OCI-LY1 (cell line): ENCODE data around the gene ST6GALNAC2.

Experiments
- H2AFZ ChIP-seq: fragments of 200-600 bp; sonication (generic), shearing (Covaris generic); 2 replicates; pipeline ENCODE4 v1.6.0; 2014; ENCODE audit warnings: antibody characterized with exemption, mild to moderate bottlenecking, low read length
- H3F3A ChIP-seq: fragments of 200-600 bp; sonication (generic), shearing (Covaris generic); 2 replicates; pipeline ENCODE4 v1.6.0; 2014; ENCODE audit warnings: mild to moderate bottlenecking, antibody characterized with exemption, low read length, moderate library complexity; ENCODE audit not compliant: insufficient read depth
- H3K27ac ChIP-seq: fragments of 200-600 bp; sonication (generic); 2 replicates; pipeline ENCODE4 v1.5.1; 2014; ENCODE audit warnings: low read length, mixed run types, mild to moderate bottlenecking, low read depth; ENCODE audit not compliant: poor library complexity, severe bottlenecking
- H3K27me3 ChIP-seq: fragments of 200-600 bp; sonication (generic); 2 replicates; pipeline ENCODE4 v1.6.0; 2014; ENCODE audit warnings: antibody characterized with exemption, mild to moderate bottlenecking, low read length, moderate library complexity; ENCODE audit not compliant: insufficient read depth
- H3K36me3 ChIP-seq: fragments of 200-600 bp; sonication (generic); 2 replicates; pipeline ENCODE4 v1.6.1; 2014; ENCODE audit warnings: mild to moderate bottlenecking, antibody characterized with exemption, low read length, moderate library complexity, mixed read lengths; ENCODE audit not compliant: insufficient read depth
- H3K4me1 ChIP-seq: fragments of 200-600 bp; sonication (generic); 2 replicates; pipeline ENCODE4 v1.5.1; 2014; ENCODE audit warnings: mild to moderate bottlenecking, low read length, moderate library complexity; ENCODE audit not compliant: insufficient read depth, severe bottlenecking
- H3K4me2 ChIP-seq: fragments of 200-600 bp; sonication (generic), shearing (Covaris generic); 2 replicates; pipeline ENCODE4 v1.6.1; 2014; ENCODE audit warnings: low read length
- H3K4me3 ChIP-seq: fragments of 200-600 bp; sonication (generic); 2 replicates; pipeline ENCODE4 v1.5.1; 2014; ENCODE audit warnings: low read length, low read depth, mild to moderate bottlenecking, mixed read lengths; ENCODE audit not compliant: poor library complexity, severe bottlenecking
- H3K79me2 ChIP-seq: fragments of 200-600 bp; shearing (Covaris generic); 2 replicates; pipeline ENCODE4 v1.6.1; 2016; ENCODE audit warnings: mixed run types, low read length, mixed read lengths; ENCODE audit not compliant: insufficient read depth
- H3K9ac ChIP-seq: fragments of 200-600 bp; sonication (generic), shearing (Covaris generic); 2 replicates; pipeline ENCODE4 v1.6.1; 2014; ENCODE audit warnings: mild to moderate bottlenecking, low read length, mixed read lengths
- H3K9me2 ChIP-seq: fragments of 200-600 bp; sonication (generic), shearing (Covaris generic); 2 replicates; pipeline ENCODE4 v1.6.1; 2014; ENCODE audit warnings: low read depth, mild to moderate bottlenecking, low read length, mixed read lengths
- H3K9me3 ChIP-seq: fragments of 200-600 bp; shearing (Covaris generic); 2 replicates; pipeline ENCODE4 v1.6.1; 2014; ENCODE audit warnings: low read length, mixed read lengths
- H4K20me1 ChIP-seq: fragments of 200-600 bp; sonication (generic), shearing (Covaris generic); 2 replicates; pipeline ENCODE4 v1.6.0; 2016; ENCODE audit warnings: mild to moderate bottlenecking, low read length; ENCODE audit not compliant: insufficient read depth
- EZH2 ChIP-seq: fragments of 200-600 bp; sonication (generic), shearing (Covaris generic); IDR thresholded peaks from 2 replicates; pipeline ENCODE4 v1.8.0; 2017; ENCODE audit warnings: borderline replicate concordance, mixed run types, mild to moderate bottlenecking, antibody characterized with exemption, low read length, moderate library complexity, mixed read lengths
- TF ChIP-seq, protein P1 (sequence below): fragments of 200-600 bp; sonication (generic), shearing (Covaris generic); IDR thresholded peaks from 2 replicates; pipeline ENCODE4 v1.5.1; 2017; ENCODE audit warnings: mild to moderate bottlenecking, antibody characterized with exemption, low read length, moderate library complexity, mixed read lengths

Gene ST6GALNAC2

DNA sequence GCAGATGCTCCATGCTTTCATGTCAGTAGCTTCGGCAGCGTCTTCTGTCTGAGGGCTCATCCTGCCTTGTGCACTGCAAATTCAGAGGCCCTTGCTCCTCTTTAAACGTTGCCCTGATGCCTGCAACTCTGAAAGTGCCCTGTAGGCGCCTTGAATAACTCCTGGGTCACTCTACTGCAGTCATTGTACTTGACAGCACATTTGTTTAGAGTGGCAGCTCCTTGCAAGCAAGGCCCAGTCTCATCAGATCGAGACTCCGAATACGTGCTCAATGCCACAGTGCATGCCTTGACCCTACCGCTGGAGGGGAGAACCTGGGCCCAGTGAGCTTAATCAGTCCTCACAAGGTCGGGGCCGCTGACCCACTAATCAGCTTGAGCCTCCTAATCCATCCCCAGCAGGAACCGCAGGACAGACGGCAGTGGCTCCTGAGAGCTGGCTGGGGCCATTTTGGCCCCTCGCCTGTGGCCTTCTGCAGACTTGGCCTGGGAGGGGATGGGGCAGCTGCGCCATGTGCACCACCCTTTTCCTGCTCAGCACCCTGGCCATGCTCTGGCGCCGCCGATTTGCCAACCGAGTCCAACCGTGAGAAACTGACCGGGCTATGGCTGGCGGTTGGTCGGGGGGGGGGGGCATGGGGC, 45.9 kb downstream of the ST6GALNAC2 start, which contains the start of gene PRCD:
TSS of gene PRCD (plus strand) at position 414 of the 641 bp plus-strand sequence. CDS start at position 512, 98 bp downstream.
- Histone ChIP-seq H3K4me2 (no peak within 1 kb of the TSS), H2AFZ (no peak within 1 kb of the TSS), H3K9ac (no peak within 1 kb of the TSS), H3K27ac (no peak within 1 kb of the TSS), H3K36me3 (no peaks in the 10 kb centered on the region), H3K9me3 (no peaks in the 10 kb centered on the region), H3K9me2 (no peaks in the 10 kb centered on the region), H3K4me1 (no peaks in the 10 kb centered on the region), H3K27me3 (peaks cover 5% of the 10 kb centered on the region), H3K79me2 (no peaks in the 10 kb centered on the region), H4K20me1 (no peaks in the 10 kb centered on the region), H3F3A (no peaks in the 10 kb centered on the region), H3K4me3 (no peak within 1 kb of the TSS)
- no peak for TF ChIP-seq EZH2
- TF ChIP-seq, protein P1, sequence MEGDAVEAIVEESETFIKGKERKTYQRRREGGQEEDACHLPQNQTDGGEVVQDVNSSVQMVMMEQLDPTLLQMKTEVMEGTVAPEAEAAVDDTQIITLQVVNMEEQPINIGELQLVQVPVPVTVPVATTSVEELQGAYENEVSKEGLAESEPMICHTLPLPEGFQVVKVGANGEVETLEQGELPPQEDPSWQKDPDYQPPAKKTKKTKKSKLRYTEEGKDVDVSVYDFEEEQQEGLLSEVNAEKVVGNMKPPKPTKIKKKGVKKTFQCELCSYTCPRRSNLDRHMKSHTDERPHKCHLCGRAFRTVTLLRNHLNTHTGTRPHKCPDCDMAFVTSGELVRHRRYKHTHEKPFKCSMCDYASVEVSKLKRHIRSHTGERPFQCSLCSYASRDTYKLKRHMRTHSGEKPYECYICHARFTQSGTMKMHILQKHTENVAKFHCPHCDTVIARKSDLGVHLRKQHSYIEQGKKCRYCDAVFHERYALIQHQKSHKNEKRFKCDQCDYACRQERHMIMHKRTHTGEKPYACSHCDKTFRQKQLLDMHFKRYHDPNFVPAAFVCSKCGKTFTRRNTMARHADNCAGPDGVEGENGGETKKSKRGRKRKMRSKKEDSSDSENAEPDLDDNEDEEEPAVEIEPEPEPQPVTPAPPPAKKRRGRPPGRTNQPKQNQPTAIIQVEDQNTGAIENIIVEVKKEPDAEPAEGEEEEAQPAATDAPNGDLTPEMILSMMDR = no peak

DNA sequence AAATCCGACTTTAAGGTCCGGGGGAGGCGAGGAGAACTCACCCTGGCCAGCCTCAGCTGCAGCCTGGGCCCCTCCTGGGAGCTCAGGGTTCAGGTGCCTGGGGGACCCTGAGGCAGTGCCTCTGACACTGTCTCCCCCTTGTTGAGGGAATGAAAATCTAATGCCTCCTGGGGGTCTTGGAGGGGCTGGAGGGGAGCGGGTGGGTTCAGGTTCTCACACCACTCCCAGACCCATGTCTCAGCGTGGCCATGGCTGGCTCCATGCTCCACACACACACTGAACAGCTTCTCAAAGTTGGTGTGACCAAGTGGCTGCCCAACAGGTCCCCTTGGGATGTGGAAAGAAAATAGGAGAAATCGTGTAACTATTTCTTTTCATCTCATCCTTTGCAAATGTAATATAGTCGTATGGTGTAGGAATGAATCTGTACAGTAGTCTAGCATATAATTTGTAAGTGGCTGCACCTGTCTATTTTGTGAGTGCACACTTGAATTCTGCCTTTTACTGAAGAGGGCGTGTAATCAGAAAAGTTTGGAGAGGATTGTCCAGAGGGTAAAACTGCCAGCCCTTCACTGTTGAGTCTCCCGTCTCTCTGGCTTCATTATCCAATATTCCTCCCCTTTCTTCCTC, 46.6 kb downstream of the ST6GALNAC2 start:
- Histone ChIP-seq H3K4me3 (no peak overlapping the region), H3K4me1 (no peaks in the 10 kb centered on the region), H3K4me2 (no peak overlapping the region), H3K79me2 (no peaks in the 10 kb centered on the region), H3K27ac (no peak overlapping the region), H4K20me1 (no peaks in the 10 kb centered on the region), H3K9me2 (no peaks in the 10 kb centered on the region), H3K36me3 (no peaks in the 10 kb centered on the region), H3K9ac (no peak overlapping the region), H3K9me3 (no peaks in the 10 kb centered on the region), H3K27me3 (peaks cover 5% of the 10 kb centered on the region), H3F3A (no peaks in the 10 kb centered on the region), H2AFZ (no peak overlapping the region)
- TF ChIP-seq EZH2 = no peak
- TF ChIP-seq, protein P1 = no peak

DNA sequence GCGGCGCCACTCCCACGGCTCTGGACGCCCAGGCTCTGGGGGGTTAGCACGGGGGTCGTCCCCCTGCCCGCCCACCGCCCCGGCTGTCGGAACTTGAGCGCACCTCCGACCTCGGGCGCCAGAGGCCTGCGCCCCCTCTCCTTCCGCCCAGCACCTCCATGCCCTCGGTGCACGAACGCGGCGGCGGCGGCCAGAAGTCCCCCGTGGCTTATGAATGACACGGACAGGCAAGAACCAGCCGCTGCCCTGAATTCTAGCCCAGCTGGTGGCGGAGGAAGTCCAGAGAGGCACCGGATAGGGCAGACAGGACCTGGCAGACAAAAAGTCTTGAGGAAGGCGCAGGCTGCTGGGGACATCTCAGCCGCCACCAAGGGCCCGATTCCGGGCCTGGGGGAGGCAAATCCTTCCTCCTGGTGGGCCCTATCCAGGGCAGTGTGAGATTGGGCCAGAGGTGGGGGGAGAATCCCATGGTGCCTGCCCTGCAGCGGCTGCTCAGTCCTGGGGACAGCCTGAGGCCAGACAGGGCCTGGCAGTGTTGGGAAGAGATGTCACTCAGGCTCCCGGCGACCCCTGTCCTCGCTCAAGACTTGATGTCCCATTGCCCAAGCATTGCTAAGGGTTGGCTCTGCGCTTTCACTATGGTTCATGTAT, 47.3 kb downstream of the ST6GALNAC2 start:
- Histone ChIP-seq H3K4me2 (no peak overlapping the region), H3K4me1 (no peaks in the 10 kb centered on the region), H3F3A (no peaks in the 10 kb centered on the region), H3K9me3 (no peaks in the 10 kb centered on the region), H3K27ac (no peak overlapping the region), H3K9ac (no peak overlapping the region), H3K4me3 (no peak overlapping the region), H4K20me1 (no peaks in the 10 kb centered on the region), H3K36me3 (no peaks in the 10 kb centered on the region), H3K9me2 (no peaks in the 10 kb centered on the region), H2AFZ (no peak overlapping the region), H3K27me3 (peaks cover 1% of the 10 kb centered on the region), H3K79me2 (no peaks in the 10 kb centered on the region)
- TF ChIP-seq, protein P1 = no peak
- no peak for TF ChIP-seq EZH2
